H1 (cell line): ENCODE measurements around the gene OBSCN. TPM values are rescaled to one million over a fixed set of nuclear protein-coding genes. Genes with fewer than 3 reads are reported as not detected.

Experiments
- CTCF ChIA-PET: fragments of 300-600 bp; sonication (Branson Sonifier 250); formaldehyde crosslinking; loops from one replicate; lab custom pipeline; 2021; ENCODE audit not compliant: partially characterized antibody; lab: Charles Lee
- POLR2A ChIA-PET: fragments of 300-600 bp; sonication (Branson Sonifier 250); formaldehyde crosslinking; loops from one replicate; lab custom pipeline; 2021; ENCODE audit warnings: inconsistent platforms; ENCODE audit not compliant: partially characterized antibody; lab: Charles Lee
- DNase-seq, 2 experiments: peaks; one replicate each; pipeline versions ENCODE4 v3.0.0 to v3.0.0-alpha.2; 2010 to 2022; ENCODE audit warnings: low spot score in 2 of 2, low read depth in 1 of 2, mixed read lengths in 1 of 2
- FAIRE-seq: peaks from 2 replicates; lab custom pipeline; 2011; peaks lifted over from hg19 to GRCh38; lab: Jason Lieb, UNC
- H2AFZ ChIP-seq: 2 replicates; pipeline ENCODE4 v1.8.1; 2012; ENCODE audit warnings: low read length, inconsistent platforms
- H2AK5ac ChIP-seq: 2 replicates; pipeline ENCODE4 v1.6.1; 2013; ENCODE audit warnings: low read depth, low read length
- H2BK120ac ChIP-seq: replicated peaks from 2 replicates; pipeline ENCODE3; 2013; ENCODE audit warnings: low read depth, low read length, inconsistent platforms
- H2BK12ac ChIP-seq: 2 replicates; pipeline ENCODE4 v1.6.1; 2013; ENCODE audit warnings: low read depth, low read length
- H2BK15ac ChIP-seq: 2 replicates; pipeline ENCODE4 v1.6.1; 2013; ENCODE audit warnings: low read length
- H2BK20ac ChIP-seq: 2 replicates; pipeline ENCODE4 v1.6.1; 2013; ENCODE audit warnings: low read length
- H2BK5ac ChIP-seq: 2 replicates; pipeline ENCODE4 v1.6.1; 2013; ENCODE audit warnings: low read depth, low read length
- H3K14ac ChIP-seq: 2 replicates; pipeline ENCODE4 v1.6.1; 2013; ENCODE audit warnings: inconsistent platforms; ENCODE audit not compliant: insufficient read length
- H3K18ac ChIP-seq: 2 replicates; pipeline ENCODE4 v1.6.1; 2013; ENCODE audit warnings: low read length; ENCODE audit errors: extremely low read depth
- H3K23ac ChIP-seq: 2 replicates; pipeline ENCODE4 v1.6.1; 2013; ENCODE audit warnings: inconsistent platforms; ENCODE audit not compliant: insufficient read length
- H3K23me2 ChIP-seq: 2 replicates; pipeline ENCODE4 v1.6.1; 2013; ENCODE audit warnings: low read depth, low read length
- H3K27ac ChIP-seq: 2 replicates; pipeline ENCODE4 v1.6.1; 2011; ENCODE audit warnings: low read depth, low read length, inconsistent platforms
- H3K27me3 ChIP-seq, 4 experiments: replicated peaks in 1 of 4; 1 replicate in 1 of 4; 2 replicates in 3 of 4; pipeline versions ENCODE4 v1.6.1 to v1.8.1; 2011 to 2013; ENCODE audit warnings: low read length in 3 of 4, mild to moderate bottlenecking in 3 of 4, inconsistent platforms in 2 of 4, mixed read lengths in 2 of 4, moderate library complexity in 1 of 4; ENCODE audit not compliant: control insufficient read depth in 3 of 4, insufficient read depth in 3 of 4; ENCODE audit errors: extremely low read depth in 1 of 4
- H3K36me3 ChIP-seq, 4 experiments: 2 replicates each; pipeline versions ENCODE4 v1.6.1 to v1.8.1; 2011 to 2013; ENCODE audit warnings: mild to moderate bottlenecking in 4 of 4, low read length in 3 of 4, moderate library complexity in 2 of 4, control low read depth in 1 of 4, inconsistent platforms in 1 of 4; ENCODE audit not compliant: insufficient read depth in 4 of 4, control insufficient read depth in 2 of 4
- H3K4ac ChIP-seq: replicated peaks from 2 replicates; pipeline ENCODE3; 2013; ENCODE audit warnings: low read length, low read depth, mixed read lengths, inconsistent platforms; ENCODE audit not compliant: insufficient read length
- H3K4me1 ChIP-seq, 4 experiments: replicated peaks in 1 of 4; 1 replicate in 1 of 4; 2 replicates in 3 of 4; pipeline versions ENCODE4 v1.6.1 to v1.8.1; 2011 to 2013; ENCODE audit warnings: low read length in 3 of 4, inconsistent platforms in 2 of 4, mixed read lengths in 1 of 4; ENCODE audit not compliant: insufficient read depth in 4 of 4, control insufficient read depth in 3 of 4
- H3K4me2 ChIP-seq, 2 experiments: 2 replicates each; pipeline versions ENCODE4 v1.6.1 to v1.8.1; 2011 to 2013; ENCODE audit warnings: low read depth in 2 of 2, low read length in 2 of 2, control low read depth in 1 of 2, inconsistent platforms in 1 of 2, mild to moderate bottlenecking in 1 of 2; ENCODE audit not compliant: insufficient read depth in 1 of 2
- H3K4me3 ChIP-seq, 4 experiments: fragments of 200-600, 300-600 bp in 1 of 4; sonication (generic), shearing (Covaris generic), sonication (Bioruptor Twin) in 1 of 4; 2 replicates each; pipeline versions ENCODE4 v1.5.1 to v1.8.1; 2011 to 2016; ENCODE audit warnings: low read length in 4 of 4, low read depth in 3 of 4, control low read depth in 2 of 4, inconsistent platforms in 2 of 4, mild to moderate bottlenecking in 2 of 4, mixed read lengths in 1 of 4, moderate library complexity in 1 of 4; ENCODE audit not compliant: insufficient read depth in 2 of 4; ENCODE audit errors: extremely low read depth in 1 of 4
- H3K56ac ChIP-seq: replicated peaks from 2 replicates; pipeline ENCODE3; 2013; ENCODE audit warnings: low read depth, mild to moderate bottlenecking, mixed read lengths, low read length, inconsistent platforms; ENCODE audit not compliant: insufficient read length
- H3K79me1 ChIP-seq: 2 replicates; pipeline ENCODE4 v1.6.1; 2013; ENCODE audit warnings: low read depth, low read length, control low read depth
- H3K79me2 ChIP-seq, 2 experiments: 2 replicates each; pipeline versions ENCODE4 v1.6.1 to v1.8.1; 2012 to 2013; ENCODE audit warnings: low read length in 2 of 2, mild to moderate bottlenecking in 2 of 2, inconsistent platforms in 1 of 2; ENCODE audit not compliant: insufficient read depth in 2 of 2, control insufficient read depth in 1 of 2
- H3K9ac ChIP-seq, 4 experiments: replicated peaks in 1 of 4; 1 replicate in 1 of 4; 2 replicates in 3 of 4; pipeline versions ENCODE4 v1.6.1 to v1.8.1; 2011 to 2013; ENCODE audit warnings: low read depth in 3 of 4, low read length in 3 of 4, control low read depth in 2 of 4, mild to moderate bottlenecking in 2 of 4, moderate library complexity in 2 of 4, inconsistent platforms in 1 of 4; ENCODE audit errors: extremely low read depth in 1 of 4
- H3K9me3 ChIP-seq, 2 experiments: 2 replicates each; pipeline versions ENCODE4 v1.6.1 to v1.8.1; 2012 to 2013; ENCODE audit warnings: mild to moderate bottlenecking in 2 of 2, moderate library complexity in 2 of 2, control low read depth in 1 of 2, inconsistent platforms in 1 of 2, low read depth in 1 of 2, low read length in 1 of 2, mixed read lengths in 1 of 2; ENCODE audit not compliant: insufficient read depth in 2 of 2
- H4K20me1 ChIP-seq, 2 experiments: replicated peaks in 1 of 2; 2 replicates each; pipeline versions ENCODE3 to v1.8.1; 2011 to 2013; ENCODE audit warnings: inconsistent platforms in 2 of 2, low read length in 2 of 2, mild to moderate bottlenecking in 1 of 2; ENCODE audit not compliant: insufficient read depth in 2 of 2, control insufficient read depth in 1 of 2
- H4K5ac ChIP-seq: 2 replicates; pipeline ENCODE4 v1.6.1; 2013; ENCODE audit warnings: low read length, low read depth, mixed read lengths, inconsistent platforms; ENCODE audit not compliant: insufficient read length
- H4K8ac ChIP-seq: 2 replicates; pipeline ENCODE4 v1.8.0; 2013; ENCODE audit warnings: mild to moderate bottlenecking, moderate library complexity, low read length, inconsistent platforms; ENCODE audit not compliant: insufficient read depth; ENCODE audit errors: extremely low read depth
- H4K91ac ChIP-seq: replicated peaks from 2 replicates; pipeline ENCODE3; 2013; ENCODE audit warnings: low read length, mixed read lengths, inconsistent platforms; ENCODE audit not compliant: insufficient read length
- NANOG ChIP-seq: IDR thresholded peaks from 2 replicates; pipeline ENCODE4 v1.6.1; 2011; ENCODE audit warnings: low read length, low read depth, mild to moderate bottlenecking, inconsistent platforms; ENCODE audit not compliant: insufficient read depth, poor library complexity, severe bottlenecking
- POU5F1 ChIP-seq: IDR thresholded peaks from 2 replicates; pipeline ENCODE4 v1.6.1; 2011; ENCODE audit warnings: low read depth, mild to moderate bottlenecking, low read length, moderate library complexity
- RBBP5 ChIP-seq: IDR thresholded peaks from 2 replicates; pipeline ENCODE4 v1.7.1; 2012; ENCODE audit warnings: low read depth, mild to moderate bottlenecking, inconsistent platforms, low read length, moderate library complexity, borderline replicate concordance
- WGBS, 2 experiments: shearing (Covaris generic) in 1 of 2; methylation state at CpG; one replicate each; pipeline versions ENCODE4 v1.1.6 to v1.1.7; 2013 to 2015; ENCODE audit warnings: low lambda C conversion rate in 2 of 2, mixed read lengths in 2 of 2, inconsistent platforms in 1 of 2, low coverage in 1 of 2, missing lambda C conversion rate in 1 of 2; ENCODE audit not compliant: insufficient replicate concordance in 2 of 2, insufficient coverage in 1 of 2, insufficient read length in 1 of 2; ENCODE audit errors: extremely low coverage in 1 of 2, missing lambda C conversion rate in 1 of 2; 5-methylcytosine and 5-hydroxymethylcytosine counted together
- polyA plus RNA-seq, 7 experiments: library from polyadenylated mRNA; depleted of rRNA in 3 of 7; stranded (reverse) in 5 of 7; unstranded in 2 of 7; fragments of >200 nt in 5 of 7; fragments of 200-250 nt in 2 of 7; gene quantifications; 1 replicate in 5 of 7; 2 replicates in 1 of 7; 4 replicates in 1 of 7; pipeline versions ENCODE4 v1.2.1 to v1.2.3, GENCODE V29; 2011 to 2013; ENCODE audit warnings: missing spikeins in 2 of 7, mixed read lengths in 2 of 7
- total RNA-seq: library from RNA; stranded (reverse); fragmentation: NEBNext Ultra II Directional; extraction: Animal tissue kit (Norgen Biotek cat#: 25700); gene quantifications from 2 replicates; pipeline ENCODE4 v1.2.1, GENCODE V29; 2021

The OBSCN gene
- total and polyA plus RNA-seq, 2 of the 8 experiments (the other 6 are each of a cell fraction or from before 2014, with no cell fraction given) = 7.5 to 28.4 TPM

DNA sequence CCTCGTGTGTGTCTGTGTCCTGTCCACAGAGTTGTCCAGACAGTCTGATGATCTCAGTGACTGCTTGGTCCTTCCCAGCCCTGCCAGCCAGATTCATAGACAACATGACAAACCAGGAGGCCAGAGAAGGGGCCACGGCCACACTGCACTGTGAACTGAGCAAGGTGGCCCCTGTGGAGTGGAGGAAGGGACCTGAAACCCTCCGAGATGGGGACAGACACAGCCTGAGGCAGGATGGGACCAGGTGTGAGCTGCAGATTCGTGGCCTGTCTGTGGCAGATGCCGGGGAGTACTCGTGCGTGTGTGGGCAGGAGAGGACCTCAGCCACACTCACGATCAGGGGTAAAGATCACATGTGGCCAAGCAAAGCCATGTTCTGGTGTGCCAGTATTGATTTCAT, 96.4 kb downstream of the OBSCN start:
- no peaks in the 10 kb centered on the region; a peak in 1 of 7 replicates for H3K27me3 ChIP-seq
- no peak for FAIRE-seq
- H3K36me3 ChIP-seq = peaks cover 0 to 27% (median 0%) of the 10 kb centered on the region in 4 experiments; a peak in 5 of 8 replicates
- H3K4me1 ChIP-seq = no peaks in the 10 kb centered on the region
- TF ChIP-seq POU5F1 (no peak), NANOG (no peak), RBBP5 (no peak)
- no peak overlapping the region for H2BK120ac ChIP-seq
- H3K79me1 ChIP-seq = no peaks in the 10 kb centered on the region
- no peak overlapping the region for H3K56ac ChIP-seq
- no peak overlapping the region for H2BK12ac ChIP-seq
- ChIA-PET CTCF (interaction anchor here (0.7 kb wide), 1 partner anchor 28 kb away, joined by 5 read pairs; no protein-coding TSS in a partner anchor), POLR2A (no interaction called here)
- no peak overlapping the region for H3K9ac ChIP-seq
- H4K20me1 ChIP-seq = peaks cover 0 to 2% of the 10 kb centered on the region in 2 experiments
- no peak overlapping the region for H3K4ac ChIP-seq
- H3K79me2 ChIP-seq = no peaks in the 10 kb centered on the region
- H3K23ac ChIP-seq = no peak overlapping the region
- H2AFZ ChIP-seq = no peak overlapping the region
- no peak overlapping the region for H2BK15ac ChIP-seq
- H2BK5ac ChIP-seq = no peak overlapping the region
- peaks cover 3% of the 10 kb centered on the region; the same call in 1 of the 2 replicates for H3K23me2 ChIP-seq
- no peak for DNase-seq
- H3K27ac ChIP-seq = no peak overlapping the region
- H4K91ac ChIP-seq = no peak overlapping the region
- 0 out of 2 replicates have a peak overlapping the region, but pooled peaks have one; percentile 34 for H2AK5ac ChIP-seq
- no peak overlapping the region for H3K4me3 ChIP-seq
- H4K5ac ChIP-seq = no peak overlapping the region
- no peak overlapping the region for H4K8ac ChIP-seq
- H3K9me3 ChIP-seq = peaks cover 41% of the 10 kb centered on the region in 2 experiments
- H2BK20ac ChIP-seq = no peak overlapping the region
- WGBS, 2 experiments = 83% methylated on average over 8 of the region's 8 CpGs; no CpG with 5 or more reads in 1 of the 2 experiments
- H3K4me2 ChIP-seq = no peak overlapping the region
- no peak overlapping the region for H3K18ac ChIP-seq
- no peak overlapping the region for H3K14ac ChIP-seq
